OCI-LY3 (cell line): ENCODE measurements around the gene VWA3B.
"Not testable (repeated sequence)": the region's sequence is repeated elsewhere in the genome, so short reads cannot be mapped to it uniquely, and the experiment has no call there.

Experiments
- H2AFZ ChIP-seq: fragments of 200-600, 300-600 bp; shearing (Covaris generic); 2 replicates; pipeline ENCODE4 v1.6.0; 2014; ENCODE audit warnings: antibody characterized with exemption, low read depth, low read length
- H3K27ac ChIP-seq: fragments of 200-600, 300-600 bp; sonication (generic); 2 replicates; pipeline ENCODE4 v1.5.1; 2014; ENCODE audit warnings: mild to moderate bottlenecking, low read length, moderate library complexity, mixed read lengths
- H3K27me3 ChIP-seq: fragments of 200-600, 300-600 bp; sonication (generic); 2 replicates; pipeline ENCODE4 v1.6.1; 2014; ENCODE audit warnings: low read depth, low read length, mixed read lengths
- H3K36me3 ChIP-seq: fragments of 200-600, 300-600 bp; sonication (generic); replicated peaks from 2 replicates; pipeline ENCODE3; 2014; ENCODE audit warnings: low read depth, low read length, mixed read lengths
- H3K4me1 ChIP-seq: fragments of 300-600, 200-600 bp; sonication (generic); 2 replicates; pipeline ENCODE4 v1.6.1; 2014; ENCODE audit warnings: low read length, mixed read lengths
- H3K4me2 ChIP-seq: fragments of 200-600, 300-600 bp; sonication (generic); 2 replicates; pipeline ENCODE4 v1.6.1; 2014; ENCODE audit warnings: low read length, mixed read lengths
- H3K4me3 ChIP-seq: fragments of 300-600, 200-600 bp; sonication (generic); 2 replicates; pipeline ENCODE4 v1.5.1; 2014; ENCODE audit warnings: antibody characterized with exemption, mild to moderate bottlenecking, low read length, moderate library complexity
- H3K79me2 ChIP-seq: fragments of 300-600, 200-600 bp; shearing (Covaris generic); 2 replicates; pipeline ENCODE4 v1.6.1; 2014; ENCODE audit warnings: mild to moderate bottlenecking, low read length, mixed read lengths
- H3K9ac ChIP-seq: fragments of 300-600, 200-600 bp; shearing (Covaris generic); 2 replicates; pipeline ENCODE4 v1.6.0; 2014; ENCODE audit warnings: mild to moderate bottlenecking, low read length, moderate library complexity
- H3K9me3 ChIP-seq: fragments of 200-600, 300-600 bp; shearing (Covaris generic); 2 replicates; pipeline ENCODE4 v1.6.1; 2014; ENCODE audit warnings: low read length, mixed read lengths; ENCODE audit not compliant: insufficient read depth
- H4K20me1 ChIP-seq: fragments of 200-600, 300-600 bp; sonication (generic); 2 replicates; pipeline ENCODE4 v1.6.1; 2016; ENCODE audit warnings: low read length, mixed read lengths; ENCODE audit not compliant: insufficient read depth
- EZH2phosphoT487 ChIP-seq: fragments of 200-600 bp; shearing (Covaris generic); IDR thresholded peaks from 2 replicates; pipeline ENCODE4 v1.6.1; 2018; ENCODE audit warnings: antibody characterized with exemption, mixed run types, low read depth
- TF ChIP-seq, protein P1 (sequence below): fragments of 200-600, 300-600 bp; sonication (generic); IDR thresholded peaks from 2 replicates; pipeline ENCODE4 v1.5.1; 2014; ENCODE audit warnings: antibody characterized with exemption, low read length, low read depth

Gene VWA3B

DNA sequence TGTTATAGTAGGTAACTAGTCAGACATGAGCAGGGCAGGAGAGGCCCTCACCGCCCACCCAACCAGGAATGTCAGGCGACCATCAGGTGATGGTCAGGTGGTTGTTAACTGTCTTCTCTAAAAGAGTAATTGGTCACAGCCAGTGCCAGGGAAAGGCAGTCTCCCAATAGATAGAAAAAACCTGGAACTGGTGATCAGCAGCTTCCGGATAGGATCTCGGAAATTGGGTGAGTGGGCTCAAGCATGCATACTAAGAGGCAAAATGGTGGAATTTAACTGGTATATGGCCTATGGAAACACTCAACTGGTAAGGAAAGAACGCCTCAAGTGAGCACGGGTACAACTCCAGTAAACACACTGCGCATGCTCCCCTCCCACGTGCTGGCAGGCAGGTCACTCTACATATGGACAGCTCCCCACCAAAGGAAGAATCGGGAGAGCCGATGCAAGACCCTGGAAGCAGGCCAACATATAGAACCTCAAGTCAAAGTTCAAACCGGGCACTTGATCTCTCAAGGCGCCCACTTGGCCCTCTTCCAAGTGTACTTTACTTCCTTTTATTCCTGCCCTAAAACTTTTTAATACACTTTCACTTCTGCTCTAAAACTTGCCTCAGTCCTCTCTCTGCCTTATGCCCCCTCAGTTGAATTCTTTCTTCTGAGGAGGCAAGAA lies 47.7 kb upstream of the VWA3B start:
- no peaks in the 10 kb centered on the region for H3K27me3 ChIP-seq
- no peak overlapping the region for H3K27ac ChIP-seq
- H3K4me2 ChIP-seq, result peak overlapping the region; percentile 10; the same call in 1 of the 2 replicates
- H3K9ac ChIP-seq, result no peak overlapping the region
- peaks cover 14% of the 10 kb centered on the region for H3K4me1 ChIP-seq
- H2AFZ ChIP-seq, result no peak overlapping the region
- H3K79me2 ChIP-seq, result no peaks in the 10 kb centered on the region
- no peak overlapping the region for H3K4me3 ChIP-seq
- H4K20me1 ChIP-seq, result no peaks in the 10 kb centered on the region
- no peaks in the 10 kb centered on the region for H3K36me3 ChIP-seq
- TF ChIP-seq, protein P1, sequence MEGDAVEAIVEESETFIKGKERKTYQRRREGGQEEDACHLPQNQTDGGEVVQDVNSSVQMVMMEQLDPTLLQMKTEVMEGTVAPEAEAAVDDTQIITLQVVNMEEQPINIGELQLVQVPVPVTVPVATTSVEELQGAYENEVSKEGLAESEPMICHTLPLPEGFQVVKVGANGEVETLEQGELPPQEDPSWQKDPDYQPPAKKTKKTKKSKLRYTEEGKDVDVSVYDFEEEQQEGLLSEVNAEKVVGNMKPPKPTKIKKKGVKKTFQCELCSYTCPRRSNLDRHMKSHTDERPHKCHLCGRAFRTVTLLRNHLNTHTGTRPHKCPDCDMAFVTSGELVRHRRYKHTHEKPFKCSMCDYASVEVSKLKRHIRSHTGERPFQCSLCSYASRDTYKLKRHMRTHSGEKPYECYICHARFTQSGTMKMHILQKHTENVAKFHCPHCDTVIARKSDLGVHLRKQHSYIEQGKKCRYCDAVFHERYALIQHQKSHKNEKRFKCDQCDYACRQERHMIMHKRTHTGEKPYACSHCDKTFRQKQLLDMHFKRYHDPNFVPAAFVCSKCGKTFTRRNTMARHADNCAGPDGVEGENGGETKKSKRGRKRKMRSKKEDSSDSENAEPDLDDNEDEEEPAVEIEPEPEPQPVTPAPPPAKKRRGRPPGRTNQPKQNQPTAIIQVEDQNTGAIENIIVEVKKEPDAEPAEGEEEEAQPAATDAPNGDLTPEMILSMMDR, result no peak
- no peaks in the 10 kb centered on the region for H3K9me3 ChIP-seq

DNA sequence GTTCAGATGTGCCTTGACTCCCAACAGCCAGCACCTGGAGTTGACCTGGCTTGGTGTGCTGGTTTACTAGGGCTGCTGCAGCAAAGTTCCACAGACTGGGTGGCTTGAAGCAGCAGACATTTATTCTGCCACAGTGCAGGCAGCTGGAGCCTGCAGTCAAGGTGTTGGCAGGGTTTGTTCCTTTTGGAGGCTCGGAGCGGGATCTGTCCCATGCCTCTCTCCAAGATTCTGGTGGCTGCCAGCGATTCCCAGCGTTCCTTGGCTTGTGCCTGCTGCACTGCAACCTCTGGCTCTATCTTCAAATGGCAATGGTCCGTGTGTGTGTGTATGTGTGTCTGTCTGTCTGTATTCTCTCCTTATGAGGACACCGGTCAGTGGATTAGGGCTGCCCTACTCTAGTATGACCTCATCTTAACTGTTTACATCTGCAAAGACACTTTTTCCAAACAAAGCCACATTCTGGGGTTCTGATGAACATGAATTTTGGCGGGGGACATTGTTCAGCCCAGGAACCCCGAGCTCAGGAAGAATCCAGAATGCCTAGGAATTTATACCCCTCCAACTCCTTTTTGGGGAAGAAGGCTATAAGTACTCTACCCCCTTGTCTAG lies 46.5 kb upstream of the VWA3B start:
- Histone ChIP-seq H2AFZ (no peak overlapping the region), H3K4me3 (no peak overlapping the region), H3K9ac (no peak overlapping the region), H3K4me2 (no peak overlapping the region), H3K4me1 (peaks cover 14% of the 10 kb centered on the region), H3K36me3 (no peaks in the 10 kb centered on the region), H3K79me2 (no peaks in the 10 kb centered on the region), H3K9me3 (no peaks in the 10 kb centered on the region), H3K27me3 (no peaks in the 10 kb centered on the region), H4K20me1 (no peaks in the 10 kb centered on the region), H3K27ac (no peak overlapping the region)
- TF ChIP-seq, protein P1, result no peak
- no peak for TF ChIP-seq EZH2phosphoT487

DNA sequence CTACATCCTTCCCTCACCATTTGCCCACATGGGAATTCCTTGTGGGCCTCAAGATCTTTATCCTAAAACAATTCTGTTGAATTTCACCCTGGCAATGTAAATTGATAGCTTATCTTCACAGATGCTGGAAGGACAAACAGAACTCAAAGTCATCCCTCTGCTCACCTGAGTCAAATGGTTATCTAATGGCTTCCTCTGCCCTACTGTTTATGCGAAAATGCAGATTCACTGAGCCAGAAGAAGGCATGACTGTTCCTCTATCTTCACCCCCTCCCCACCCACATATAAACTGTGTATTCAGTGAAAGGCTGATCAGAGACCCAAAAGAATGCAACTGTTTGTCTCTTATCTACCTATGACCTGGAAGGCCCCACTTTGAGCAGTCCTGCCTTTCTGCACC lies 43.9 kb upstream of the VWA3B start:
- Histone ChIP-seq H3K79me2 (no peaks in the 10 kb centered on the region), H4K20me1 (no peaks in the 10 kb centered on the region), H3K27ac (no peak overlapping the region), H3K4me1 (peaks cover 14% of the 10 kb centered on the region), H3K36me3 (no peaks in the 10 kb centered on the region), H3K4me3 (no peak overlapping the region), H2AFZ (no peak overlapping the region), H3K9me3 (no peaks in the 10 kb centered on the region), H3K4me2 (no peak overlapping the region), H3K27me3 (no peaks in the 10 kb centered on the region), H3K9ac (no peak overlapping the region)
- TF ChIP-seq EZH2phosphoT487, result no peak
- TF ChIP-seq, protein P1, result no peak

DNA sequence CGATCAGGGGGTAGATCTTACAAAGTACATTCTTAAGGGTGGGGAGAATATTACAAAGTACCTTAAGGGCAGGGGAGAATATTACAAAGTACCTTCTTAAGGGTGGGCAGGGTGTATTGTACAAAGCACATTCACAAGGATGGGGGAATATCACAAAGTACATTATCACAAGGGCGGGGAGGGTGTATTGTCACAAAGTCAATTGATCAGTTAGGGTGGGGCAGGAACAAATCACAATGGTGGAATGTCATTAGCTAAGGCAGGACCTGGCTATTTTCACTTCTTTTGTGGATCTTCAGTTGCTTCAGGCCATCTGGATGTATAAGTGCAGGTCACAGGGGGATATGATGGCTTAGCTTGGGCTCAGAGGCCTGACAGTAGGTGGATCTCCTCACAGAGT lies 42.2 kb upstream of the VWA3B start:
- not testable (repeated sequence) for H4K20me1 ChIP-seq, H3K27ac ChIP-seq, H3K4me3 ChIP-seq, H3K36me3 ChIP-seq, H2AFZ ChIP-seq, H3K9me3 ChIP-seq, H3K79me2 ChIP-seq, H3K4me2 ChIP-seq, H3K27me3 ChIP-seq, H3K4me1 ChIP-seq, H3K9ac ChIP-seq
